Mammary epithelial cell (primary cell): ENCODE measurements around the gene TTC28.

Experiments
- EZH2 ChIP-seq: IDR thresholded peaks from 2 replicates; pipeline ENCODE4 v1.6.1; 2012; ENCODE audit warnings: low read length, inconsistent platforms, borderline replicate concordance
- TF ChIP-seq, protein P1 (sequence below), 2 donors: IDR thresholded peaks in 1 of 2; conservative IDR thresholded peaks in 1 of 2; 2 replicates each; pipeline ENCODE4 v1.5.1; 2011 to 2012; ENCODE audit warnings: inconsistent platforms in 2 of 2, low read length in 2 of 2, mild to moderate bottlenecking in 2 of 2, control low read depth in 1 of 2, low read depth in 1 of 2; ENCODE audit not compliant: insufficient read depth in 1 of 2; ENCODE audit errors: extremely low read depth in 1 of 2

DNA sequence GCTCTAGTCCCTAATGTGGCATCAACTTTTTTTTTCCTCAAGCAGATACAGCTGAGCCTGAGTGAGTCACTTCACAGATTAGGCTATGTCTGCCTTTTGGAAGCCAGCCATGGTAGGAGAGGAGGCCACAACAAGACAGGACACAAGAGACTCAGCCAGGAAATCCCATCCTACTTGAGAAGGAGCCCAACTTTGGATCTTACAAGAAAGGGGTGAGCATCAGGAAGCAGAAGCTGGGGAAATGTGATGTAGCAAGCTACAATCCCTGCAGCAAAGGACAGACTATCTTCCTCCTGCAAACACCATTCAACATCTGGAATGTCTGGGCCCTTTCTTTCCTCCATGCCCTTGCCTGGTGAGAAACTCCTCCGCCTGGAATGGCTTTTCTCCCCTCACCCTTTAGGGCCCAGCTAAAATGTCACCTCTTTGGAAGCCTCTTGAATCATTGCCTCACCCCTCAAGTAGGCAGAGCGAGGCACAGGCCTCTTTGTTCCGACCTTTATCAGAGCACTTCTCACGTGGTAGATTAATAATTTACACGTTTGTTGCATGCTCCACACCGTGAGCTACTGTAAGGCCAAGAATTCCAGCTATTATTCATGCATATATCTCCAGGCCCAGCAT lies 604.2 kb downstream of the TTC28 start:
- no peak for TF ChIP-seq EZH2
- TF ChIP-seq, protein P1, sequence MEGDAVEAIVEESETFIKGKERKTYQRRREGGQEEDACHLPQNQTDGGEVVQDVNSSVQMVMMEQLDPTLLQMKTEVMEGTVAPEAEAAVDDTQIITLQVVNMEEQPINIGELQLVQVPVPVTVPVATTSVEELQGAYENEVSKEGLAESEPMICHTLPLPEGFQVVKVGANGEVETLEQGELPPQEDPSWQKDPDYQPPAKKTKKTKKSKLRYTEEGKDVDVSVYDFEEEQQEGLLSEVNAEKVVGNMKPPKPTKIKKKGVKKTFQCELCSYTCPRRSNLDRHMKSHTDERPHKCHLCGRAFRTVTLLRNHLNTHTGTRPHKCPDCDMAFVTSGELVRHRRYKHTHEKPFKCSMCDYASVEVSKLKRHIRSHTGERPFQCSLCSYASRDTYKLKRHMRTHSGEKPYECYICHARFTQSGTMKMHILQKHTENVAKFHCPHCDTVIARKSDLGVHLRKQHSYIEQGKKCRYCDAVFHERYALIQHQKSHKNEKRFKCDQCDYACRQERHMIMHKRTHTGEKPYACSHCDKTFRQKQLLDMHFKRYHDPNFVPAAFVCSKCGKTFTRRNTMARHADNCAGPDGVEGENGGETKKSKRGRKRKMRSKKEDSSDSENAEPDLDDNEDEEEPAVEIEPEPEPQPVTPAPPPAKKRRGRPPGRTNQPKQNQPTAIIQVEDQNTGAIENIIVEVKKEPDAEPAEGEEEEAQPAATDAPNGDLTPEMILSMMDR (conservative IDR thresholded peaks at IDR 0.05 in 1 of 2, IDR thresholded peaks at IDR 0.05 in 1 of 2; ENCODE audit: extremely low read depth in 1 of 2, insufficient read depth in 1 of 2, low read depth in 1 of 2, low read length in 2 of 2), result no peak
